Gastrocnemius medialis (tissue), 4 donors: ENCODE measurements around the gene BNC2. TPM values are rescaled to one million over a fixed set of nuclear protein-coding genes. Genes with fewer than 3 reads are reported as not detected.

ENCODE experiments used
- ATAC-seq, 2 donors: fragments of 150-250 bp; one replicate each; pipeline ENCODE4 v1.9.1; 2016
- DNase-seq, 2 donors: peaks; one replicate each; pipeline ENCODE4 v3.0.0-alpha.2; 2019
- H3K27ac ChIP-seq, 4 donors: fragments of 200-600 bp; sonication (generic); 1 replicate in 1 of 4; 2 replicates in 3 of 4; pipeline ENCODE4 v1.5.1; 2016 to 2018; ENCODE audit warnings: mild to moderate bottlenecking in 2 of 4, moderate library complexity in 1 of 4
- H3K27me3 ChIP-seq, 3 donors: fragments of 200-600 bp; sonication (generic) in 2 of 3; 1 replicate in 1 of 3; 2 replicates in 2 of 3; pipeline versions ENCODE4 v1.5.1 to v1.6.0; 2016 to 2019; ENCODE audit warnings: mild to moderate bottlenecking in 1 of 3, moderate library complexity in 1 of 3
- H3K36me3 ChIP-seq, 2 donors: fragments of 200-600 bp; sonication (generic) in 1 of 2; one replicate each; pipeline ENCODE4 v1.5.1; 2017 to 2018
- H3K4me1 ChIP-seq, 2 donors: fragments of 200-600 bp; sonication (generic) in 1 of 2; one replicate each; pipeline ENCODE4 v1.5.1; 2016 to 2017; ENCODE audit warnings: mild to moderate bottlenecking in 2 of 2
- H3K4me3 ChIP-seq, 4 donors: fragments of 200-600 bp; sonication (generic) in 3 of 4; 1 replicate in 1 of 4; 2 replicates in 3 of 4; pipeline ENCODE4 v1.5.1; 2016 to 2019; ENCODE audit warnings: mild to moderate bottlenecking in 2 of 4
- H3K9me3 ChIP-seq, 3 donors: fragments of 200-600 bp; sonication (generic) in 2 of 3; 1 replicate in 1 of 3; 2 replicates in 2 of 3; pipeline ENCODE4 v1.5.1; 2016 to 2019
- POLR2A ChIP-seq, 2 donors: fragments of 450-650 bp; IDR thresholded peaks; one replicate each; pipeline ENCODE4 v1.6.1; 2017; ENCODE audit warnings: antibody characterized with exemption in 2 of 2, mild to moderate bottlenecking in 2 of 2, moderate library complexity in 2 of 2
- in situ Hi-C, 4 donors: fragments of 200-750 bp; cut with MboI; loops; one replicate each; pipeline versions ENCODE4 v1.15.0 to v1.8.0; 2017; ENCODE audit warnings: low sequenced_read_pairs in 4 of 4
- intact Hi-C: fragments of 100-400 bp; cut with DNase I; formaldehyde crosslinking; loops from one replicate; pipeline ENCODE4 v1.15.1; 2023; ENCODE audit warnings: low total_unique reads
- total RNA-seq, 4 donors: library from RNA; depleted of rRNA; stranded (reverse); fragments of >200 nt; gene quantifications; one replicate each; pipeline versions ENCODE4 v1.1.0 to v1.2.3, GENCODE V29; 2016
- TF ChIP-seq, protein P1 (sequence below), 5 experiments: fragments of 450-650 bp in 3 of 5; fragments of 200-600 bp in 2 of 5; sonication (generic) in 2 of 5; IDR thresholded peaks in 4 of 5; conservative IDR thresholded peaks in 1 of 5; 1 replicate in 4 of 5; 2 replicates in 1 of 5; pipeline ENCODE4 v1.5.1; 2016 to 2019; ENCODE audit warnings: antibody characterized with exemption in 5 of 5, mild to moderate bottlenecking in 3 of 5, moderate library complexity in 3 of 5

BNC2 gene
- total RNA-seq, 4 donors from 2014 or later: 40.9 to 122 (median 68.7) TPM

DNA sequence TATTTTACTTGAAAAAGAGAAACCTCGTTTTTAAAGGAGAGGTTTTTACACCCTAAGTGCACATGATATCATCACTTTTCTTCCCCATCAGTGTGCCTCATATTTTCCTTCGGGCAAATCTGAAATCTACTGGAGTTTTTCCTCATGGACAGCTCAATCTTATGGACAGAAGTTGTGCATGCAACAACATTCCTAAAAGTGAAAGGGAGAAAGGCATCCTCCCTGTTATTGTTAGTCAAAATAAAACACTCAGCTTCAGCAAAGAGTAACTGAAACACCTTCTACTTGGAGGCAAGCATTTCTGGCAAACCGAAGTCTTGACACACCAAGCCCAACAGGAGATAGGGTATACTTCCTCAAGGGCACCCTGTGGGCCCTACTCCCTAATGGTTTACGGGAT lies 217.9 kb downstream of the BNC2 start:
- Histone ChIP-seq H3K4me1 (peaks cover 0 to 13% of the 10 kb centered on the region in 2 donors), H3K9me3 (no peaks in the 10 kb centered on the region), H3K27me3 (no peaks in the 10 kb centered on the region), H3K36me3 (no peaks in the 10 kb centered on the region), H3K27ac (no peak overlapping the region), H3K4me3 (no peak overlapping the region)
- ATAC-seq (no peak), DNase-seq (no peak)
- intact Hi-C loops: no loop called here
- in situ Hi-C loops: no loop called here
- TF ChIP-seq POLR2A (IDR thresholded peaks at IDR 0.05): no peak
- TF ChIP-seq, protein P1, sequence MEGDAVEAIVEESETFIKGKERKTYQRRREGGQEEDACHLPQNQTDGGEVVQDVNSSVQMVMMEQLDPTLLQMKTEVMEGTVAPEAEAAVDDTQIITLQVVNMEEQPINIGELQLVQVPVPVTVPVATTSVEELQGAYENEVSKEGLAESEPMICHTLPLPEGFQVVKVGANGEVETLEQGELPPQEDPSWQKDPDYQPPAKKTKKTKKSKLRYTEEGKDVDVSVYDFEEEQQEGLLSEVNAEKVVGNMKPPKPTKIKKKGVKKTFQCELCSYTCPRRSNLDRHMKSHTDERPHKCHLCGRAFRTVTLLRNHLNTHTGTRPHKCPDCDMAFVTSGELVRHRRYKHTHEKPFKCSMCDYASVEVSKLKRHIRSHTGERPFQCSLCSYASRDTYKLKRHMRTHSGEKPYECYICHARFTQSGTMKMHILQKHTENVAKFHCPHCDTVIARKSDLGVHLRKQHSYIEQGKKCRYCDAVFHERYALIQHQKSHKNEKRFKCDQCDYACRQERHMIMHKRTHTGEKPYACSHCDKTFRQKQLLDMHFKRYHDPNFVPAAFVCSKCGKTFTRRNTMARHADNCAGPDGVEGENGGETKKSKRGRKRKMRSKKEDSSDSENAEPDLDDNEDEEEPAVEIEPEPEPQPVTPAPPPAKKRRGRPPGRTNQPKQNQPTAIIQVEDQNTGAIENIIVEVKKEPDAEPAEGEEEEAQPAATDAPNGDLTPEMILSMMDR (IDR thresholded peaks at IDR 0.05 in 4 of 5, conservative IDR thresholded peaks at IDR 0.05 in 1 of 5): no peak

DNA sequence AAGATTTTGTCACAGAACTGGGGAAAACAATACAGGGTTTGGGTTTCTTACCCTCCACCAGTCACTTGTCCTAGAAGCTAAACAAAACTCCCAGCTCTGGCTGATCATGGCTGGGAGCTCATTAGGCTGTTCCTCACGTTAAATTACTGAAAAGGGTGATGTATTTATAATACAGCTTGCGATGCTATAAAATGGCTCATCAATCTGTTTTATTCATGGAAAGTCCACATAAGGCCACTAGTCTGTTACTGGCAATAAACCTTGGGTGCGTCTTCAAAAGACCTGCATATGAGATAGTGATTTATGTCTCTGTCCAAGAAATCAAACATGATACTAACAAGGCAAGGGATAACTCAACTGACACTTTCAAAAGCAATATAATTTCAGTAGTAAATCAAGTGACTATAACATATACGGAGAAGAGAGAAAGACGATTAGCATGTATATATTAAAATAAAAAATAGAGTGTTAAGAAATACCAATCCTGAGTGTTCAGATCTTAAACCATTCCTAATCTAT lies 219.0 kb downstream of the BNC2 start:
- no peak for TF ChIP-seq POLR2A (IDR thresholded peaks at IDR 0.05)
- TF ChIP-seq, protein P1 (IDR thresholded peaks at IDR 0.05 in 4 of 5, conservative IDR thresholded peaks at IDR 0.05 in 1 of 5): no peak
- no peaks in the 10 kb centered on the region for H3K36me3 ChIP-seq
- peaks cover 0 to 2% of the 10 kb centered on the region in 2 donors for H3K4me1 ChIP-seq
- no peaks in the 10 kb centered on the region for H3K27me3 ChIP-seq
- intact Hi-C loops (no loop called here), in situ Hi-C loops (no loop called here)
- H3K27ac ChIP-seq: no peak overlapping the region
- H3K9me3 ChIP-seq: no peaks in the 10 kb centered on the region
- ATAC-seq (no peak), DNase-seq (no peak)
- H3K4me3 ChIP-seq: no peak overlapping the region

DNA sequence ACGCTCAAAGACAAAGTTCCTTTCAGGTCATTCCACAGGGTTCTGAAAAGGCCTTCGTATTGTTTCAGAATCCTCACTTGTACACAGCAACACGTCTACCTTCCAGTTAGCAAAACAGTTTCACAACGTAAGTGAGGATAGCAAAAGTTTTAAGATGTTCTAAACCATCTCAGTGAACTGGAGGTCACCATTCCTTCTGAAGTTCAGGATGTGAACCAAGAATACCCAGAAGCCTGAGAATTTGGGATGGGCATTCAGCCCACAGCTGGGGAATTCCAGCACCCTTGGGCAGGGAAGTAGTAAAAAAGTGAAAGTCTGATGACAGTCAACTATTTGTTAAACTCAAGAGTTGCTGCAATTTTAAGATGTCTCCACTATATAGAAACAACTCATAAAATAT lies 224.5 kb downstream of the BNC2 start:
- DNase-seq (no peak), ATAC-seq (no peak)
- in situ Hi-C loops: no loop called here
- H3K27ac ChIP-seq: no peak overlapping the region
- no peaks in the 10 kb centered on the region for H3K9me3 ChIP-seq
- H3K4me1 ChIP-seq: peaks cover 0 to under 1% of the 10 kb centered on the region in 2 donors
- H3K36me3 ChIP-seq: no peaks in the 10 kb centered on the region
- no peak overlapping the region for H3K4me3 ChIP-seq
- H3K27me3 ChIP-seq: no peaks in the 10 kb centered on the region
- intact Hi-C loops: no loop called here
- no peak for TF ChIP-seq POLR2A (IDR thresholded peaks at IDR 0.05)
- TF ChIP-seq, protein P1 (IDR thresholded peaks at IDR 0.05 in 4 of 5, conservative IDR thresholded peaks at IDR 0.05 in 1 of 5): no peak

- no peaks in the 10 kb centered on the region for H3K36me3 ChIP-seq
- peak overlapping the region in 1 of 4 donors; percentile 2 for H3K27ac ChIP-seq
- in situ Hi-C loops (no loop called here), intact Hi-C loops (loop anchor here (5.0 kb wide), 1 partner anchor 75 kb away; no protein-coding TSS in a partner anchor)
- H3K4me3 ChIP-seq: no peak overlapping the region
- no peak for DNase-seq
- peaks cover 7 to 10% of the 10 kb centered on the region in 2 donors for H3K4me1 ChIP-seq
- H3K9me3 ChIP-seq: no peaks in the 10 kb centered on the region
- no peak for ATAC-seq
- TF ChIP-seq POLR2A (IDR thresholded peaks at IDR 0.05): no peak
- TF ChIP-seq, protein P1 (IDR thresholded peaks at IDR 0.05 in 4 of 5, conservative IDR thresholded peaks at IDR 0.05 in 1 of 5): no peak
- no peaks in the 10 kb centered on the region for H3K27me3 ChIP-seq
These were observed 227.9 kb downstream of the BNC2 start for GRCh38 chr9:16642421-16643109.
